ENCODE data around the gene METTL1.

DNA sequence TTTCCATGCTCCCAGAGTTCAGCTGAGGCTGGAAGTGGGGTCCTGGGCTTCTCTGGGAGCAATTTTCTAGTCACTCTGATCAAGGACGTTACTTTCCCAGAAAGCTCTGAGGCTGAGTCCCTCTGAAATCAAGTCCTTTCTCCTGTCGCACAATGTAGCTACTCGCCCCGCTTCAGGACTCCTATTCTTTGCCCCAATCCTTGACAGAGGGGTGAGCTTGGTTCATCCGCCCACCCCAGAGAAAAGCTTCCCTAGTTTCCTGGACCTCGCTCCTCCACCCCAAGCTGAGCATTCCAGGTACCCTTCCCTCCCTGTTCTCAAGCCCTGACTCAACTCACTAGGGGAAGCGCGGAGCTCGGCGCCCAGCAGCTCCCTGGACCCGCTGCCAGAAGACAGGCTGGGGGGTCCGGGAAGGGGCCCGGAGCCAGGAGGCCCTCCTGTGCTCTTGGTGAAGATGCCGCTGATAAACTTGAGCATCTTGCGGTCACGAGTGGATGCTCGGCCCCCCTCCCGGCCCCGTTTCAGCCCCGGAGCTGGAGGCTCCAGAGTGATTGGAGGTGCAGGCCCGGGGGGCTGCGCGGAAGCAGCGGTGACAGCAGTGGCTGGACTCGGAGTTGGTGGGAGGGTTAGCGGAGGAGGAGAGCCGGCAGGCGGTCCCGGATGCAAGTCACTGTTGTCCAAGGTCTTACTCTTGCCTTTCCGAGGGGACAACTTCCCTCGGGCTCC, 35.0 kb downstream of the METTL1 start:
- no peak for TF ChIP-seq CTCF (IDR thresholded peaks at IDR 0.05)
- TF ChIP-seq POLR2A (IDR thresholded peaks at IDR 0.05) = no peak
- TF ChIP-seq POLR2AphosphoS5 (IDR thresholded peaks at IDR 0.05) = no peak
- TF ChIP-seq EP300 (IDR thresholded peaks at IDR 0.05) = no peak
